HepG2 (cell line): ENCODE results near the gene DEPDC1B. TPM values are rescaled to one million over a fixed set of nuclear protein-coding genes. Genes with fewer than 3 reads are reported as not detected.

Experiments used
- AFF4 ChIP-seq: sonication (generic); formaldehyde crosslinking; IDR thresholded peaks from 2 replicates; pipeline ENCODE4 v1.4.0; 2020; ENCODE audit warnings: missing genetic modification reagents
- ATF4 ChIP-seq, 2 experiments: fragments of 450-650 bp in 1 of 2; sonication (generic) in 1 of 2; formaldehyde crosslinking; IDR thresholded peaks; 2 replicates each; pipeline versions ENCODE4 v1.5.0 to v1.8.0; 2020 to 2022; ENCODE audit warnings: mild to moderate bottlenecking in 1 of 2, missing genetic modification reagents in 1 of 2
- CREB1 ChIP-seq, 2 experiments: fragments of 450-650 bp in 1 of 2; IDR thresholded peaks; 2 replicates each; pipeline ENCODE4 v1.6.1; 2016 to 2017; ENCODE audit warnings: control low read depth in 1 of 2, mild to moderate bottlenecking in 1 of 2, missing compliant biosample characterization in 1 of 2, missing genetic modification characterization in 1 of 2
- HNF4A ChIP-seq: sonication (generic); formaldehyde crosslinking; IDR thresholded peaks from 2 replicates; pipeline ENCODE4 v1.4.0; 2020; ENCODE audit warnings: missing genetic modification reagents
- HOXA5 ChIP-seq: sonication (generic); formaldehyde crosslinking; IDR thresholded peaks from 2 replicates; pipeline ENCODE4 v1.4.0; 2020; ENCODE audit warnings: missing genetic modification reagents
- KLF11 ChIP-seq: IDR thresholded peaks from 2 replicates; pipeline ENCODE4 v1.6.1; 2016; ENCODE audit warnings: missing compliant biosample characterization
- MLX ChIP-seq: IDR thresholded peaks from 2 replicates; pipeline ENCODE4 v1.6.1; 2016
- PPARG ChIP-seq: conservative IDR thresholded peaks from 2 replicates; pipeline ENCODE4 v1.6.1; 2016; ENCODE audit warnings: missing biosample characterization, missing genetic modification reagents
- RARA ChIP-seq: IDR thresholded peaks from 2 replicates; pipeline ENCODE4 v1.6.1; 2016; ENCODE audit warnings: missing genetic modification reagents, missing compliant biosample characterization
- SALL2 ChIP-seq: sonication (generic); formaldehyde crosslinking; IDR thresholded peaks from 2 replicates; pipeline ENCODE4 v1.8.1; 2023; ENCODE audit warnings: mild to moderate bottlenecking, missing genetic modification reagents, inconsistent platforms
- SAP130 ChIP-seq: IDR thresholded peaks from 2 replicates; pipeline ENCODE4 v1.6.1; 2016; ENCODE audit warnings: low read depth
- SOX6 ChIP-seq, 2 experiments: fragments of 450-650 bp in 1 of 2; sonication (generic) in 1 of 2; formaldehyde crosslinking in 1 of 2; IDR thresholded peaks; 2 replicates each; pipeline versions ENCODE4 v1.4.0 to v1.6.1; 2017 to 2020; ENCODE audit warnings: antibody characterized with exemption in 1 of 2, mild to moderate bottlenecking in 1 of 2, missing genetic modification reagents in 1 of 2
- SPEN ChIP-seq: sonication (generic); formaldehyde crosslinking; IDR thresholded peaks from 2 replicates; pipeline ENCODE4 v1.5.1; 2020; ENCODE audit warnings: low read depth, mild to moderate bottlenecking, missing genetic modification reagents
- SRSF9 ChIP-seq: fragments of 200-400 bp; formaldehyde crosslinking; IDR thresholded peaks from 2 replicates; pipeline ENCODE4 v1.6.1; 2018; ENCODE audit warnings: borderline replicate concordance, mild to moderate bottlenecking, low read depth, low read length; ENCODE audit not compliant: insufficient read depth, poor library complexity, severe bottlenecking
- TCF12 ChIP-seq, 2 experiments: fragments of 450-650 bp in 1 of 2; sonication (generic) in 1 of 2; formaldehyde crosslinking in 1 of 2; IDR thresholded peaks; 2 replicates each; pipeline versions ENCODE4 v1.6.1 to v1.8.0; 2017 to 2022; ENCODE audit warnings: antibody characterized with exemption in 1 of 2, mild to moderate bottlenecking in 1 of 2, missing genetic modification reagents in 1 of 2, moderate library complexity in 1 of 2
- ZBTB25 ChIP-seq: IDR thresholded peaks from 2 replicates; pipeline ENCODE4 v1.6.1; 2018; ENCODE audit warnings: missing genetic modification reagents
- ZFP1 ChIP-seq: IDR thresholded peaks from 2 replicates; pipeline ENCODE4 v1.6.1; 2016
- ZFP90 ChIP-seq: sonication (generic); formaldehyde crosslinking; IDR thresholded peaks from 2 replicates; pipeline ENCODE4 v1.8.0; 2022; ENCODE audit warnings: missing genetic modification reagents, mild to moderate bottlenecking, inconsistent platforms, borderline replicate concordance
- ZFY ChIP-seq: sonication (generic); formaldehyde crosslinking; IDR thresholded peaks from 2 replicates; pipeline ENCODE4 v1.4.0; 2020; ENCODE audit warnings: missing genetic modification reagents
- ZNF337 ChIP-seq: sonication (generic); formaldehyde crosslinking; IDR thresholded peaks from 2 replicates; pipeline ENCODE4 v1.5.1; 2020; ENCODE audit warnings: missing genetic modification reagents, low read depth, mild to moderate bottlenecking, borderline replicate concordance
- ZNF503 ChIP-seq: sonication (generic); formaldehyde crosslinking; IDR thresholded peaks from 2 replicates; pipeline ENCODE4 v1.4.0; 2020; ENCODE audit warnings: missing genetic modification reagents
- polyA plus RNA-seq, 8 experiments: library from polyadenylated mRNA; depleted of rRNA in 3 of 8; stranded (reverse) in 7 of 8; unstranded in 1 of 8; fragments of >200 nt; fragmentation: Illumina TruSeq in 4 of 8; extraction: Trizol in 4 of 8; gene quantifications; 2 replicates each; pipeline versions ENCODE4 v1.2.1 to v1.2.3, GENCODE V29; 2011 to 2016; ENCODE audit warnings: low read depth in 4 of 8, missing spikeins in 1 of 8, mixed read lengths in 1 of 8; ENCODE audit not compliant: insufficient read depth in 1 of 8
- total RNA-seq, 5 experiments: library from RNA; depleted of rRNA; stranded (reverse); fragments of >200 nt; fragmentation: Illumina TruSeq; extraction: Trizol; gene quantifications; 2 replicates each; pipeline ENCODE4 v1.2.3, GENCODE V29; 2016; ENCODE audit warnings: low read depth in 1 of 5

DEPDC1B gene
- total and polyA plus RNA-seq, 2 of the 13 experiments (the other 11 are each of a cell fraction or from before 2014, with no cell fraction given): 29.5 to 51.3 TPM

GRCh38 chr5:60672693-60673264 lies 27.2 kb downstream of the DEPDC1B start (continued):
- TF ChIP-seq ZFY: 0 out of 2 replicates have a peak, but pooled peaks have one; percentile 14
- TF ChIP-seq SOX6 (IDR thresholded peaks at IDR 0.05): no peak
- TF ChIP-seq SOX6 (CRISPR knock-in tag; IDR thresholded peaks at IDR 0.05): peak; percentile 100
- 0 out of 2 replicates have a peak, but pooled peaks have one; percentile 51 for TF ChIP-seq SALL2 (CRISPR knock-in tag)
- peak; percentile 96 for TF ChIP-seq RARA
- peak; percentile 25; the same call in 1 of the 2 replicates for TF ChIP-seq ZNF337 (CRISPR knock-in tag)
- 0 out of 2 replicates have a peak, but pooled peaks have one; percentile 46 for TF ChIP-seq KLF11
- TF ChIP-seq SAP130: peak; percentile 87
- peak; percentile 84 for TF ChIP-seq MLX
- TF ChIP-seq CREB1 (IDR thresholded peaks at IDR 0.05): no peak
- peak; percentile 84 for TF ChIP-seq CREB1 (CRISPR knock-in tag; IDR thresholded peaks at IDR 0.05)
- TF ChIP-seq ZFP90 (CRISPR knock-in tag): 0 out of 2 replicates have a peak, but pooled peaks have one; percentile 74
- TF ChIP-seq SPEN (CRISPR knock-in tag): peak; percentile 71; the same call in 1 of the 2 replicates
- peak; percentile 87 for TF ChIP-seq PPARG
- peak; percentile 31; the same call in 1 of the 2 replicates for TF ChIP-seq AFF4 (CRISPR knock-in tag)
- TF ChIP-seq HNF4A: peak; percentile 97
- peak; percentile 77; the same call in 1 of the 2 replicates for TF ChIP-seq HOXA5 (CRISPR knock-in tag)
- TF ChIP-seq TCF12 (IDR thresholded peaks at IDR 0.05): no peak
- peak; percentile 96 for TF ChIP-seq TCF12 (CRISPR knock-in tag; IDR thresholded peaks at IDR 0.05)
- no peak for TF ChIP-seq SRSF9
- no peak for TF ChIP-seq ATF4 (CRISPR knock-in tag; IDR thresholded peaks at IDR 0.05)
- peak; percentile 40; the same call in 1 of the 2 replicates for TF ChIP-seq ZFP1 (CRISPR knock-in tag)
- peak; percentile 98 for TF ChIP-seq ZNF503 (CRISPR knock-in tag)
- TF ChIP-seq ZBTB25: peak; percentile 79
